NAMALWA (cell line): ENCODE results near the gene ALDH7A1.
A peak's percentile ranks its signal among the peaks of the same experiment; 100 is the strongest.

Experiments
- DNase-seq: peaks from one replicate; pipeline ENCODE4 v3.0.0-alpha.2; 2015; ENCODE audit warnings: low spot score

Gene ALDH7A1

DNA sequence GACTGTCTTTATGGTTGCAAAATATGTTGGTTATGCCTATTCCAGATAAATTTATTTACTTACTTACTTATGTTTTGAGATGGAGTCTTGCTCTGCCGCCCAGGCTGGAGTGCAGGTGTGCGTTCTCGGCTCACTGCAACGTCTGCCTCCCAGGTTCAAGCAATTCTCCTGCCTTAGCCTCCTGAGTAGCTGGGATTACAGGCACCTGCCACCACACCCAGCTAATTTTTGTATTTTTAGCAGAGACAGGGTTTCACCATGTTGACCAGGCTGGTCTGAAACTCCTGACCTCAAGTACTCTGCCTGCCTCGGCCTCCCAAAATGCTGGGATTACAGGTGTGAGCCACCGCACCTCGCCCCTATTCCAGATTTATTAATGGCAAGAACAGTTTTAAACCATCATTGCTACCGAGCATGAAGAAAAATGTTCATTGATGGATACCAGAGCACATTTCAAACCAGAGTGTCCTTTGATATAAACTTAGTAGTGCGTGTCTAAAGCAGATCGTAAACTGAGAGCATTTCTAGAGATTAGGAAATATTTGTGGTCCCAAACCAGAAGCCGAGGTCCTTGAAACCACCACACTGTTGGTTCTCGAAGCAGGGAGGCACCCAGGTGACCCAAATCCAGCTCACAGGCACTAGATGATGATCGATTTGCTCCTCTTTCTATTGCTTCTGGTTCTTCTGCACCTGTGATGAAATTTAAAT, 86.6 kb downstream of the ALDH7A1 start:
- no peak for DNase-seq

GRCh38 chr5:126506079-126506478, 88.9 kb downstream of the ALDH7A1 start:
- DNase-seq: no peak

DNA sequence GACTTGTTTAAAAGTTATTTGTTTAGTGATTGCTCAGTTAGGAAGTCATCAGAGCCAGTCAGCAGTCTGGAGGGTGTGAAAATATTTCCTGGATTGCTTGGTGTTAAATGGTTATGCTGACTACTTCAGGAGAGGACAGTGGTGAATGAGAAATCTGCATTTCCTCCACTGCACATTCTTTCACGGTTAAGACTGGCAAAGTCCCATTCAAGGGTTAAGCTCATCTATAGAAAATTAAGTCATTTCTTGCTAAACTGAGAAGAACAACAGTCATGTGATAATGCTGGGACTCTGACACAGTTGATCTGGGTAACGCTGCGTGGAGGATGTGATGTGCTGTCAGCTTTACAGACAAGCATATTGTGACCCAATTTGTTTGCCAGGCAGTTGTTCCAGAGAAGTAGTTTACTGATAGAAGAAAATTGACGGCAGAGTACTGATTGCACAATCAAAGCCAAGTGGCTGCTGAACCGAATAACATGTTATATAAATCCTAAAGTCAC, 91.4 kb downstream of the ALDH7A1 start:
- no peak for DNase-seq

DNA sequence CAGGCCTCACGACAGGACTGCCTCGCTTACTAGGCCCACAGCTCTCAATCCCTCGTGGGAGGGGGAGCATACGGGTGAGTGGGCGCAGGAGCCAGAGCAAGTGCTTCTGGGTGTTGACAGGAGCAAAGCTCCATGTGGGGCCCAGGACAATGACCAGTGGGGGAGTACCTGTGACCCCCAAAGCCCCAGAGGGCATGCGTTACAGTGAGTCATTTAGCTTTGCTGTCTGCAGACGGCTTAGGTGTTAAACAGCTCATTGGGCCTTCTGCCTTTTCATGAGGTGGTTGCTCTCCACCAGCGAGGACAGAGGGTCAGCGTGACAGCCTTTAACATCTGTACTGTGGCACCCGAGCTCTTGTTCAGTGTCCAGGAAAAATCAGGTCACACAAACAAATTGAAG, 93.6 kb downstream of the ALDH7A1 start:
- DNase-seq: no peak

DNA sequence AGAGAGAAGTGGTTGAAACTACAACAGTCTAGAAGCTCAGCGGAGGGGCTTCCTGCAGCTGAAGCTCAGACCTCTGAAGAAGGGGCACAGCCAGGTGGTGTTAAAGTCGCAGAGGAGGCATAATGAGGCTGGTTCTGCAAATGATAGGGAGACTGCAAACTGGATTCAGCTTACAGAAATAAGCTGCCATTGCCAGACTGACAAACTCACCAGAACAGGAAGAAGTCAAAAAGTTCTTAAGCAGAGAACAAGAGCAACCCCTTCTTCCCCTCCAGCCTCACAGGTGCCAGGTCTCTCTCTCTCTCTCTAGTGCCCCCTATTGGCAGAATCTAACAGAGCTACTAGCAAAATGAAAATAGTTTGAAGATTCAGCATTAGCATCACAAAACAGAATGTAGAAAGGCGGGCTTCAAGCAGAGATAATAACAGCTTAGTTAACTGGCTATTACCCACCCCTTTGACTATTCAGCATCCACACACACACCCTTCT, 95.1 kb downstream of the ALDH7A1 start:
- DNase-seq: peak; percentile 73

DNA sequence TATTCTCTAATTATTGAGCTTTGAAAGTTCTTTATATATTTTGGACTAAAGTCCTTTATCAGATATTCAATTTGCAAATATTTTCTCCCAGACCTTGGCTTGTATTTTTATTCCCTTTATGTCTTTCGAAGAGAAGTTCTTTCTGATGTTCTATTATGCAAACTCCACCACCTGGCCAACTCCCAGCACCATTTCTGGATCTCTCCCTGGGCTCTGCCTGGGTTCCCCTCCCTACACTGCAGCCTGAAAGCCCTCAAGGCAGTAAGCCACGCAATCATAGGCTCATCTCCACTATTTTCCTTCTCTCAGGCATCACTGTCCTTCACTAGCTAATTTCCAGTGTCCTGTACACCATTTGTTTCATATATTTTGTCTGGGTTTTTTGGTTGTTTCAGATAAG, 95.7 kb downstream of the ALDH7A1 start:
- no peak for DNase-seq

GRCh38 chr5:126497506-126497905, 97.5 kb downstream of the ALDH7A1 start:
- DNase-seq: no peak

GRCh38 chr5:126494393-126494792, 100.6 kb downstream of the ALDH7A1 start:
- DNase-seq: no peak

- no peak for DNase-seq
Observed at GRCh38 chr5:126492939-126493338, 102.1 kb downstream of the ALDH7A1 start.

DNA sequence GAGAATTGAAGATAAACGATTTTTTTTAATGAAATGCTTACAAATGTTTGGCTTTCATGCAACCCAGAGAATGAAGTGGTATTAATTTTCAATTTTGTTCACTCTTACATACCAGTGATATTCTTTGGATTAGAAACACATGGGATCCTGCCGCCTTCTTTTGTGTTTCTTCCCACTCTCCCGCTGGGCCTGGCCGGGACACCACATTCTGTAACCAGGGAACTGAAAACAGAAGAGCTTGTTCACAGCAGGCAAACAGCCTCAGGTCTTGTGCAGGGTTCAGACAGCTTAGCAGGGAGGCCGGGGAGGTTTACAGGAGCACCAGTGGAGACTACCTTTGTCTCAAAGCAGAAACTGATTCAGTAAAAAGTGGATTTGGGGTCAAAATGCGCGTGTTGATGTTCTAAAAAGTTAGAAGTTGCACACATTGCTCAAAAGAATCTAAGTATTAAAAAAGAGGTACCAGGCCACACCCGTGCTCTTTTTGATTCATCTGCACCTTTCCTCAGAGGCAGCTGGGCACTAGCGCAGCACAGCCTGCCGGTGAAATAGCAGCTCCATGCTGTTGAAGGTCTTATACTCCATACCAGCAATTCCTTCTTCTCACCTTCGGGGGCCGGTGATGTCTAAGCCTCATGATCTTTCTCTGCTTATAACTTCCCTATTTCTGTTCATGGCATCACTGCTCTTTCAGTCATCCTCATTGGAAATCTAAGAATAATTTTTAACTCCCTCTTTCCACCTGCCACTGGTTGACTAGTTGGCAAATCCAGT, 104.7 kb downstream of the ALDH7A1 start:
- peak; percentile 16 for DNase-seq

GRCh38 chr5:126488443-126489065, 106.5 kb downstream of the ALDH7A1 start:
- DNase-seq: no peak

GRCh38 chr5:126487596-126487995, 107.4 kb downstream of the ALDH7A1 start:
- DNase-seq: no peak

- no peak for DNase-seq
Observed at GRCh38 chr5:126486332-126486731, 108.7 kb downstream of the ALDH7A1 start.

- no peak for DNase-seq
Observed at GRCh38 chr5:126484253-126484652, 110.8 kb downstream of the ALDH7A1 start.

- DNase-seq: no peak
Observed at GRCh38 chr5:126483156-126483555, 111.9 kb downstream of the ALDH7A1 start.

- no peak for DNase-seq
Observed at GRCh38 chr5:126482591-126482990, 112.4 kb downstream of the ALDH7A1 start.

DNA sequence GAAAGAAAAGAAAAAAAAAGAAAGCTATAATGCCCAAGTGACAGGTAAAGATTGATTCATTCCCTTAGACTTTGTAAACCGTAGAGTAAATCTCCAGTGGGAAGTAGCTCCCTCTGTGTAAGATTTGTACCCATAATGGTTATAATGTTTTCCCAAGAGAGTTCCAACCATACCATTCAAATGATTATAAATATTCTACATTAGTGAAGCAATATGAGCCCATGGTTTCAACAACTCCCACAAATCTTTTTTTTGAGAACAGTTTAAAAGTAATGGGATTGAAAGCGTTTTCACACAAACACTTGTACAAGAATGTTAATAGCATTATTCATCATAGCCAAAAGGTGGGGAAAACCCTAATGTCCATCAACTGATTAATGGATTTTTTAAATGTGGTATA, 113.8 kb downstream of the ALDH7A1 start:
- no peak for DNase-seq
